ENCODE data around the gene C1orf50.
A peak's percentile ranks its signal among the peaks of the same experiment; 100 is the strongest.
"Not testable (repeated sequence)": the region's sequence is repeated elsewhere in the genome, so short reads cannot be mapped to it uniquely, and the experiment has no call there.

The C1orf50 gene

GRCh38 chr1:42766741-42767509 lies at the start of gene C1orf50, which contains the start of gene P3H1:
TSS of gene C1orf50 (plus strand) at chr1:42767249. CDS start at chr1:42767312, 63 bp downstream.
TSS of gene P3H1 (minus strand) at chr1:42767028. CDS start at chr1:42766971, 57 bp downstream.
- DNase-seq = peak; percentile 100

GRCh38 chr1:42720868-42721267 lies 46.2 kb upstream of the C1orf50 start:
- DNase-seq = no peak

- no peak for DNase-seq
Observed at GRCh38 chr1:42721926-42722325, 45.1 kb upstream of the C1orf50 start.

DNA sequence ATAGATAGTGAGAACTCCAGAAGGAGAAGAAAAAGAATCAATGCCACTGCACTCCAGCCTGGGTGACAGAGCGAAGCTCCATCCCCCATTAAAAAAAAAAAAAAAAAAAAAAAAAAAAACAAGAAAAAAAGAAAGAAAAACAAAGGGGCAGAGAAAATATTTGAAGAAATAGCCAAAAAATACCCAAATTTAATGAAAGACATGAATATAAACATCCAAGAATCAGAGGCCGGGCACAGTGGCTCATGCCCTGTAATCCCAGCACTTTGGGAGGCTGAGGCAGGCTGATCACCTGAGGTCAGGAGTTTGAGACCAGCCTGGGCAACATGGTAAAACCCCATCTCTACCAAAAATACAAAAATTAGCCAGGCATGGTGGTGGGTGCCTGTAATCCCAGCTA lies 44.6 kb upstream of the C1orf50 start:
- DNase-seq = not testable (repeated sequence)

- peak; percentile 20 for DNase-seq
Observed at GRCh38 chr1:42723511-42723910, 43.5 kb upstream of the C1orf50 start.

- DNase-seq = not testable (repeated sequence)
Observed at GRCh38 chr1:42725820-42726219, 41.2 kb upstream of the C1orf50 start.

DNA sequence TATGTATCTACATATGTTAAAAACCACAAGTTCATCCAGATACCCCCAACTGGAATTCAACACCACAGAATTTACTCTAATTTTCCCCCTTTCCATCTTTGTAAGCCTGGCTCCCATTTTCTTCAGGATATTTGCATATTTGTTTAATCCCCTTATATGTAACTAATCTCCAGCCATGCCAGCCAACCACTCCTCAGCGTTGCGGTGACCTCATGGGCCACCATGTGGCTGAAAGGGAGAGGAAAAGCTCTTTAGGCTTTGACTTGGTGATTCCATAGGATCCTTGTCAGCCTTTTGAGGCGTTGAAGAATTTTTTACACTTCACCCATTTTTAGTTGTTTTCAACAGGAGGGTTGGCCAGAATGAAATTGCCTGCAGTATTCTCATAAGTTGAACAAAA lies 37.0 kb upstream of the C1orf50 start:
- DNase-seq = no peak

DNA sequence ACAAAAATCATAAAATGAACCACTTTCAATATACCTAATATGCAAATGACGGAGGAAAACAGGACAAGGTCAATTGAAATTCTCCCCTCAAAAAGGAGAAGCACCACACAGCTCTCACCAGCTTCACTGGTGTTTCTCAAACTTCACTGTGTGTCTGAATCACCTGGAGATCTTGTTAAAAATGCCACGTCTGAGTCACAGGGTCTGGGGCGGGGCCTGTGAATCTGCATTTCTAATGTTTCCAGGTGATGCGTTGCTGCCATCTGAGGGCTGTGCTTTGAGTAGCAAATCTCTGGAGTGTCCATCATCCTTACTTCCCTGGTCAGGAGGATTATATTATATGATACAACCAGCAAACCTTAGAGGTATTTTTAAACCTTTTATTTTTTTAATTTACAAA lies 36.1 kb upstream of the C1orf50 start:
- peak; percentile 82 for DNase-seq

GRCh38 chr1:42731585-42731984 lies 35.5 kb upstream of the C1orf50 start:
- no peak for DNase-seq

- no peak for DNase-seq
Observed at GRCh38 chr1:42732126-42732680, 34.8 kb upstream of the C1orf50 start.

DNA sequence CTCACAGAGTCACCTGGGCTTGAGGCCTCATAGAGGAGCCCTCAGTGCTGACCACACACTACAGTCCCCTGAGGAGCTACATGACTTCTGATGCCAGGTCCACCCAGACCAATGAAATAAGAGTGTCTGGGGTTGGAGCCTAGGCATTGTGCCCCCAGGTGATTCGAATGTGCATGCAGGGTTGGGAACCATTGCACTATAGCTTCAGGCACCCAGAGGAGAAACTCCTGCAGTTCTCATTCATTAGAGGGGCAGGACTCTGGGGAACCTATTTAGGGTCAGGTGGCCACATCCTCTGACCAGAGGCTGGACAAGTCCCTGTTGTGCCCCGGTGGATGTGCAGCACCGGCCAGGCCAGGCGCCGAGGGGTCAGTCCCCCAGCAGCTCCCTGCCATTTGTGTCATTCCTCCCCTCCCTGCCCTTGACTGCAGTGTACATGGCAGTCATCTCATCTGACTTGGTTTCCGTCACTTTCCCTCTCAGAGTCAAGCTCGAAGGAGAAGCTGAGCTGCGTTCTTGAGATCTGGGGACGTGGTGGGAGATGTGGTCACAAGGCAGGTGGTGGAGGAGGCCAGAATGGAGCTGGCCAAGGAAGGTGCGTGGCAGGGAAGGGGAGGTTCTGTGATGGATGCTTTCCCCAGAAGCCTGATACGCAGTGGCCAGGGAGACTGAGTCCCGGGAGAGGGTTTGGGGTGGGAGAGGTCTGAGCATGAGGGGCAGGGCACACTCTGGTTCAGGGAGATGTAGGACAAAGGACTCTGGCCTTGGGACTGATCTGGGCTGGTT lies 33.4 kb upstream of the C1orf50 start:
- DNase-seq = no peak

GRCh38 chr1:42734201-42735035 lies 32.6 kb upstream of the C1orf50 start:
- DNase-seq = no peak

DNA sequence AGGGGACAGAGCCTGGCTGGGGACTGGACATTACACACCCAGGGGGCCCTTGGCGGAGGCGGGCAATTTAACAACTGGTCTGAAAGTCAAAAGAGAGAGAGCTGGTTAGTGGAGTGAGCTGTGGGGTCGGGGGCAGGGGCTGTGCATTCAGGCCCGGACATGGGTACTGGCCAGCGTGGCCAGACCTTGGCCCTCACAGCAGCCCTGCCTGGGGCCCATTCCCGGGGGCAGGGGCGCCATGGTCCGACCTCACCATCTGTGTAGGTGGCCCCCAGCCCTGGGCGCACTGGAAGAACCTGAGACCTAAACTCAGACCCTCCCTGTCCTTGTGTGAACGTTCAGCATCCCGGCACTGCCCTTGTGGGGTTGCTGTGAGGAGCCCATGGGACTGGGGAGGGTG lies 32.0 kb upstream of the C1orf50 start:
- DNase-seq = no peak

DNA sequence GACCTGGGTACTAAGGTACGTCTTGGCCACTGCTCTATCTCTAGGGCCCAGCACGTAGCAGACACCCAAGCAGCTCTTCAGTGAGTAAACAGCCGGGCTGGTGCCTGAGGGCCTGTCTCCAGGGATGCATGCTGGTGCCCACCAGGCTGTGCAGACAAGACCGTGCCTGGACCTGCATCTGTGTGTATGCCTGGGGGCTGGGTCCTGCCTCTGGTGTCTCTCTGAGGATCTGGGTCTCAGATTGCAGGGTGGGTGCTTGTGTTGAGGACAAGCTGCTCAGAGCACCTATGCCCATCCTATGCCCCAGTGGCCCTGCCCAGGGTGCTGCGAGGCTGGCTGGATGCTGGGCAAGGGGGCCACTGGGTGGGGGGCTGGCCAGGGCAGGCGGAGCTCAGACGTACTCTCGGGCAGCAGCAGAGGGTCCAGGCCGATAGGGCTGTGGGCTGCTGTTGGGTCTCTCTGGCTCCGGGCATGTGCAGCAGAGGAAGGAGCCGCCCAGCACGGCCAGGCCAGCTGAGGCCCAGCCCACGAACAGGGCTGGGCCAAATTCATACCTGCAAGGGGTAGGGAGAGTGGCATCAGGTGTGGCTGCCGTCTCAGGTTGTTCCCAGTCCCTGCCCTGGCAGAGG lies 31.5 kb upstream of the C1orf50 start:
- no peak for DNase-seq

DNA sequence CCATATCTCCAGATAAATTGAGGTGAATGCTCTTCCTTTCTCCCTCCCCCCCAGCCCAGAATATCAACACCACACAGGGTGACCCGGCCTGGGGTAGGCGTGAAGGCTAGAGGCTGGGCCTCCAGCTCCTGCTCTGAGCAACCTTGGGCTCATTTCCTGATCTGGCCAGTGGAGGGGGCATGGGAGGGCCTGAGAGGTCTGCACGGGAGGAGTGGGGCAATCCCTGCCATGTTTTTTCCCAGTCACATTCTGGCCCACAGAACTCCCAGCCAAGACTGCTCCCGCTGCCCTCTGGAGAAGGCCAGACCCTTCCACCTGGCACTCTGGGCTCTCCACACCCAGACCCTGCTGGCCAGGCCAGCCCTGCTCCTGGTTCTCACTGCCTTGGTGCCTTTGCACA lies 30.9 kb upstream of the C1orf50 start:
- DNase-seq = peak; percentile 17

DNA sequence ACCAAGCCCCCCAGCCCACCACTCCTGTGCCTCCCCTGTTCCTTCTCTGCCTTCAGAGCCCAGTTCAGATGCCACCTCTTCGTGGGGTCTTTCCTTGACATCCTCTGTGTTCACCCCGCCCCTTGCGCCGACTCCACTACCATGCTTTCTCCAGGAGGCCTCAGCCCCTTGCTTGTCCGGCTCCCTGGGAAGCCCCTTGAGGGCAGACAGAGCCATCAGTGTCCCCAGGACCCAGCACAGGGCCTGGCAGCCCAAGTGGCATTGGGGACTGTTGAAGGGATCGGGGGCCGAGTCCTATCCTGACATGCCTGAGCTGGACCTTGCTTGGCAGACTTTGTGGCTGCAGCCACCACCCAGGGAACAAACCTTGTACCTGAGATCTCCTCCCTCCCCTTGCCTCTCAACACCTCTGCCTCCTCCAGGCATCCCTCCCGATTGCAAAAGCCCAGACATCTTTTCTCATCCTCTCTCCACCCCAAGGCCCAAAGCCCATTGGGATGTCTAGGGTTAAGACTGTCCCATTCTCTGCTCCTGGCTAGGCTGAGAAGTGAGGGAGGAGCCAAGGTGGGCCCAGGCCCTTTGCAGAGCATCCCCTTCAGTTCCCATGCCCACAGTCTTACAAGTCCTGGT lies 30.4 kb upstream of the C1orf50 start:
- no peak for DNase-seq

DNA sequence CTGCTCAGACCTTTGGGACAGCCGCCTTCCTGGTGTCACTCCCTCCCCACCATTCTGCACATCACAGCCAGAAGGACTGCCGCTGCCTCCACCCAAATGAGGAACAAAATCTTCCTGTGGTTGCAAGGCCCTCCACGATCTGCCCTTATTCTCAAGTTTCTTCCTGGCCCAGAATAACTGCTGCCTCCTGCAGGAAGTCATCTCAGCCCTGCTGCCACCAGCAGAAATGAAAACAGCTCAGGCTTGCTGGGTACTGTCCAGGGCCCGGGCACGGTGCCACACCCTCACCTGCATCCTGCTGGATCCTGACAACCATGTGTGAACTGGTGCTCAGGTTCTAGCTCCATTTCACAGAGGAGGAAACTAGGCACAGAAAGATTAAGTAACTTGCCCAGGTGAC lies 29.8 kb upstream of the C1orf50 start:
- DNase-seq = no peak

GRCh38 chr1:42737986-42738677 lies 28.9 kb upstream of the C1orf50 start:
- DNase-seq = no peak

DNA sequence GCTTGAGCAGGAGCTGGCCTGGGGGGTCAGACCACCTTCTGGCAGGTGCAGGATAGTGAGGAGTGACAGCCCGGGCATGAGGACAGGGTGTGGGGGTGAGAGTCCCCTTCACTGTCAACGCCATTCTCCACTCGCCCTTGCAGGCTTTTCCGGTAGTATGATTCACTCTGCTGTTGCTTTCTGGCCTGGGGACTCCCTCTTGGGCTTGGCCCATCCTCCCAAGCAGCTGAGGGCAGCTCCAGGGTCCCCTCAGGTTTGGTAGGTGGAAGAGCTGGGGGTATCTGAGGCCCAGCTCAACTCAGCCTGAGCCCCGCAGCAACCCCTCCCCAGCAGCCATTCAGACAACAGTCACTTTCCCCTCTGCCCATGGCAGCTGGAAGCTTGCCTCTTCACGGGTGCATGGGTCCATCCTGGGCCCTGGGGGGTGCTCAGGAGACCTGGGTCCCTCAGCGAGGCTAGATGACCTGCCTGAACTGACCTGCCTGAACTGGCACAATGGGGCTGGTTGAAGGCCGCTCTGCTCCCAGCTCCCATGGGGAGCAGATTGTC lies 28.3 kb upstream of the C1orf50 start:
- no peak for DNase-seq

GRCh38 chr1:42739753-42740700 lies 27.0 kb upstream of the C1orf50 start, which contains the start of gene CLDN19:
TSS of gene CLDN19 (minus strand) at chr1:42740236. CDS start at chr1:42740063, 173 bp downstream.
- DNase-seq = no peak
